GM21528 (cell line): Measurements from ENCODE around the gene ABCA13.
"Not testable (repeated sequence)": the region's sequence is repeated elsewhere in the genome, so short reads cannot be mapped to it uniquely, and the experiment has no call there.

Experiments
- ATAC-seq: cut with Tn5 transposase; IDR thresholded peaks from one replicate; pipeline ENCODE4 v1.9.1; 2021; ENCODE audit warnings: mild to moderate bottlenecking, moderate library complexity; ENCODE audit not compliant: unreplicated experiment, low FRiP score

The ABCA13 gene

GRCh38 chr7:48171202-48171601 is at the start of gene ABCA13:
Gene ABCA13 (plus strand): TSS chr7:48171458. CDS start chr7:48171484, 26 bp downstream.
- no peak for ATAC-seq

DNA sequence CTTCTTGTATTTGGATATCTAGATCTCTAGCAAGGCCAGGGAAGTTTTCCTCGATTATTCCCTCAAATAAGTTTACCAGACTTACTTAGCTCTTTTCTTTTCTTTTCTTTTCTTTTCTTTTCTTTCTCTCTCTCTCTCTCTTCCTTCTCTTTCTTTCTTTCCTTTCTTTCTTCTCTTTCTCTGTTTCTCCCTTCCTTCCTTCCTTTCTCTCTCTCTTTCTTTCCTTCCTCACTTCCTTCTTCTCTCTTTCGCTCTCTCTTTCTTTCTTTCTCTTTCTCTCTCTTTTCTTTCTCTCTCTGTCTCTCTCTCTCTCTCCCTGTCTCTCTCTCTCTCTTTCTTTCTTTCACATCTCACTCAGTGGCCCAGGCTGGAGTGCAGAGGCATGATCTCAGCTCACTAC is 45.2 kb upstream of the ABCA13 start:
- no peak for ATAC-seq

DNA sequence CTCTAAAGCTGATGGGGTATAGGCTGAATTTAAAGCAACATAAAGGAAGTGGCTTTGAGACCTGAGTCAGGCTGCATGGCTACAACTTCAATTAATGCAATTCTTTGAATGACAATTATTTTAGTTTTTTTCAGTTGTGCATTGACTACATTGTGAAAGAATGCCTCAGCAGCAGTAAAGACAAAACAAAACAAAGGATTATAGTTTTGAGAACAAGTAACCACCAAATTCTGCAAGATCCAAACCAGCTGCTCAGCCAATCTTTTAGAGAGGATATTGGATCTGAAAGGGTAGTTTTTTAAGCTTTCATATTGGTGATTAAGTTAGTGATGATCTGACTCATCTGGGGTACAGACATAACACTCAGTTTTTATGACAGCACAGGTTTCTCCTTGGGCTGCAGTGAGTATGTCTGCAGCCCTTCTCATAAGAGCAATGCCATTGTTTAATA is 40.6 kb upstream of the ABCA13 start:
- ATAC-seq: no peak

- no peak for ATAC-seq
Measured at GRCh38 chr7:48132792-48133191, 38.5 kb upstream of the ABCA13 start.

- no peak for ATAC-seq
Measured at GRCh38 chr7:48139459-48139858, 31.8 kb upstream of the ABCA13 start.

GRCh38 chr7:48140001-48140681 is 31.1 kb upstream of the ABCA13 start:
- no peak for ATAC-seq

GRCh38 chr7:48141521-48141920 is 29.7 kb upstream of the ABCA13 start:
- ATAC-seq: no peak

- no peak for ATAC-seq
Measured at GRCh38 chr7:48144291-48144768, 26.9 kb upstream of the ABCA13 start.

GRCh38 chr7:48147078-48147591 is 24.1 kb upstream of the ABCA13 start:
- no peak for ATAC-seq

DNA sequence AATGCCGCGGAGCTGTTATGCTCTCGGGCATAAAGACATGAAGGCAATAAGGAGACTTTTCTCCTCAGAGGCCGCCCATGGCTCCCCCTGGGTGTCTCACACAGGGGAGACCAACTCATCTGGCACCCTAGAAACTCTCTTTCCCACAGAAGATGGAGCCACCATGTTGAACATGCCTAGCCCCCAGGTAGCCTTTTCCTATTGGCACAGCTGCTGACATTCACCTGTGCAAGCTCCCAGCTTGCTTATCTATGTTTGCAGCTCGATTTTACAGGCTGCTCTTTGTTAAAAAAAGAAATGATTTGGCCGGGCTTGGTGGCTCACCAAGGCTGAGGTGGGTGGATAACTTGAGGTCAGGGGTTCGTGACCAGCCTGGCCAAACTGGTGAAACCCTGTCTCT is 23.6 kb upstream of the ABCA13 start:
- ATAC-seq: not testable (repeated sequence)

DNA sequence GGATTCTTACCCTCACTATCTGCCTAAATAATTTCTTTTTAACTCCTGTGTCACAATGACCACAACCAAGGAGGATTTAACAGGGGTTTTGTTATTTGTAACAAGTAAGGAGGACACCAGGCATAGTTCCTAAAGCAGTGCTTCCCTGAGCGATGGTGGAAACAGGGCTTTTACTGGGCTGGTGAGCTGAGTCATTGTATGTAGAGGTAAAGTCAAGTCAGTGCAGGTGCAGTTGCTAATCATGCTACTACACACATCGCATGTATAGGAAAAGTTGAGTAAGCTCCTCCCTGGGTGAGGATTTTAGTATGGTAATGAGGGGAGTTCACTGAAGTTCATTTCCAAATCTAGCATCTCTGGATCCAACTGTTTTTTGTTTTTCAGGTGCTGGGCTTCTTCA is 22.9 kb upstream of the ABCA13 start:
- no peak for ATAC-seq

- ATAC-seq: no peak
Measured at GRCh38 chr7:48149058-48149457, 22.2 kb upstream of the ABCA13 start.

GRCh38 chr7:48150086-48150485 is 21.2 kb upstream of the ABCA13 start:
- ATAC-seq: no peak

DNA sequence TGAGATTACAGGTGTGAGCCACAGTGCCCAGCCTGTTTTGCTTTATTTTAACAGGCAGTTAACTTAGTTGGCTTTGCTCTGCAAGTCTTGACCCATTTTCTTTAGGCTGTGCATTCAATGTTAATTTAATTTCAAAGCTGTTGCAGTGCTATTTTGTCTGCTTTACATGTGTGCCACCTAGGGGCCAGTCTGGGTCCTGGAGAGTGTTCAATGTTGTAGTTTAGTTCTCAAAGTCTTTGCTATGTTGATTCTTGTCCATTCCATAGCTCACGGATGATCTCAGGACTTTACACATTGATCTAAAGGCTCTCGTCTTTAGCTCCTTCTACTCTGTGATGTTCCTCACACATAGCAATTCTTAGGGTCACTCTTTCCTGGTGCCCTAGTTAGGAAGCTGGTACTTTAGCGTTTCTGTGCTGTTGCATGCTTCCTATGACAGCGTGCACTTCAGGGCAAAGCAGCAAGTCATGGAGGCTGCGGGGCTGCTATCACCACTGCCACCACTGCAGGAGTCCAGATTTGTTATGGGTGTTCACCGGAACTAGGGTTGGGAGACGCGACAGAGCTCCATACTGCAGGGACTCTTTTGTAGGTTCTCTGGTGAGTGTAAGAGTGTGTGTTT is 16.4 kb upstream of the ABCA13 start:
- no peak for ATAC-seq

DNA sequence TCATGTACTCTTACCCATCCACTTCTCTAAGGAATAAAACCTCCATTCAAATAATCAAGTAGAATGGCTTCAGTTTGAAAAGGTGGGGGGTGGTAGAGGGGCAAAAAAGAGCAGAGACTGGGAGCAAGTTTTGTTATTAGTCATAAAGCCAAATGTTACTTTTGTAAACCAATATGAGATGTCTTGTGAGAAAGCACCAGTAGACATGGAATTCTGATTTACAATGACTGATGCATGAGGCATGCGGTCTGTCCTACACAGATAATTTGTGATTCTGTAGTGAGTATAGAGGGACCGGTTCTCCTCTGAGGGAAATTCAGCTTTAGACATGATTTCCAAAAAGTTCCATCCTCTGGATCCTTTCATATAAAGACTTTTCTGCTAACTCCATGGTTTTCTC is 12.9 kb upstream of the ABCA13 start:
- no peak for ATAC-seq

DNA sequence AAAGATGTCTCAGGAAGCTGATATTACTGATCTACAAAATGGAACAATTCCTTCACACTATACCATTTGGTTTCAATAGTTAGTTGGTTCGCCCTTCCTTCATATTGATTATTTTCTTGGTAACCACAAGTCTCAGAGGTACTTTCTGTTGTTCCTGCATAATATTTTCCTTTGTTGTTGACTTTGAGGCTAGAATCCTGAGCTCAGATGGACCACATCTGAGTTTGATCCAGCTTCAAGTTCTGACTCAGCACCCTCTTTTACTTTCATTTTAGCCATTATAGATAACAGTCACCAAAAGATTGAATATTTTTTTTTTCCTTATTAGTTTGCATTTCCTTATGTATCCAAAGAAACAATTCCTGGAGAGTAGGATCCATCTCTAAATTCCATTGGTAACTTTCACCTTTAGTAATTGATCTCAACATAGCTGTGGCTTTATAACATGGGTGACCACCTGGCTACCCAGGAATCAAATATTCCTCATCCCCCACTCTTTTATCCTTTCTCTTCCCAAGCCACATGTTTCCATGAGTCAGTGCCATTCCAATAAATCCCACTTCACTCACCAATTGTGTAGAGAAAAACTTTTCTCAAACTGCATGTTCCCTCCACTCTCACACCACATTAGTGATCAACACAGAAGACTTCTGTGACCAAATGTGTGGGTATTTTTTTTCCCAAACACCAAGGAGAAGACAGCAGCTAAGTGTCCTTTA is 9.7 kb upstream of the ABCA13 start:
- ATAC-seq: no peak

DNA sequence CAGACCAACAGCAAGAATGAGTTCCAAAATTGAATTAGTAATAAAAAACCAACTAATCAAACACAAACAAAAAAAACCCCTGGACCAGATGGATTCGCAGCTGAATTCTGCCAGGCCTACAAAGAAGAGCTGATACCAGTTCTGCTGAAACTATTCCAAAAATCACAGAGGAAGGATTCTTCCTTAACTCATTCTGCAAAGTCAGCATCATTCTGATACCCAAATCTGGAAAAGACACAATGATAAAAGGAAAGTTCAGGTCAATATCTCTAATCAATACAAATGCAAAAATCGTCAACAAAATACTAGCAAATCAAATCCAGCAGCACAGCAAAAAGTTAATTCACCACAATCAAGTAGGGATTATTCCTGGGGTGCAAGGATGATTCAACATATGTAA is 6.1 kb upstream of the ABCA13 start:
- no peak for ATAC-seq

DNA sequence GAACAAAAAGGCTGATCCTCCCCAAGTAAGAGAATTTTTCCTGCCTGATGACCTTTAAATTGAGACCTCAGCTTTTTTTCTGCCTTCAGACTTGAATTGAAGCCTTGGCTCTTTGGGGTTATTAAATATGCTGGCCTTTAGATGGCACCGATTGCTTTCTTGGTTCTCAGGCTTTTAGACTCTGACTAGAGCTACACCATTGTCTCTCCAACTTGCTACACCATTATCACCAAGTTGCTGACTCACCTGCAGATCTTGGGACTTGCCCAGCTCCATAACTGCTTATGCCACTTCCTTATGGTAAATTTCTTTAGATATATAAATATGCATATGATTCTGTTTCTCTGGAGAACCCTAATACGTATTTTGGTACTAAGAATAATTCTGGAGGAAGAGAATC is 3.1 kb upstream of the ABCA13 start:
- ATAC-seq: no peak

- ATAC-seq: no peak
Measured at GRCh38 chr7:48170506-48170905, 752 bp upstream of the ABCA13 start.

DNA sequence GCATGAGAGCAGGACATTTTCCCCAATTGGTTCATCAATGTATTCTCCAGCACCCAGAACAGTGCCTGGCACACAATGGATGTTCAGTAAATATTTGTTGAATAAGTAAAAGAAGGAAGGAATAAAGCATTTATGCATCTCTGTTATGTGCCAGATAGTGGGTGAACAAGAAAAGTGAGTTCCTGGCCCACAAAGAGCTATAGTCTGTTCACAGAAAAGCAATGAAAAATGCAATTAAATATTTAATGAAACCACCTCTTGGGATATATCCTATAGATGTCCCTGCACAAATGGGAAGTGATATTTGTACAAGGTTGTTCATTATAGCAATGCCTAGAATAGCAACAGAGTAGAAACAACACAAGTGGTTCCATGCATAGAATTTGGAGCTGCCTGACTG is 2.1 kb downstream of the ABCA13 start:
- no peak for ATAC-seq

DNA sequence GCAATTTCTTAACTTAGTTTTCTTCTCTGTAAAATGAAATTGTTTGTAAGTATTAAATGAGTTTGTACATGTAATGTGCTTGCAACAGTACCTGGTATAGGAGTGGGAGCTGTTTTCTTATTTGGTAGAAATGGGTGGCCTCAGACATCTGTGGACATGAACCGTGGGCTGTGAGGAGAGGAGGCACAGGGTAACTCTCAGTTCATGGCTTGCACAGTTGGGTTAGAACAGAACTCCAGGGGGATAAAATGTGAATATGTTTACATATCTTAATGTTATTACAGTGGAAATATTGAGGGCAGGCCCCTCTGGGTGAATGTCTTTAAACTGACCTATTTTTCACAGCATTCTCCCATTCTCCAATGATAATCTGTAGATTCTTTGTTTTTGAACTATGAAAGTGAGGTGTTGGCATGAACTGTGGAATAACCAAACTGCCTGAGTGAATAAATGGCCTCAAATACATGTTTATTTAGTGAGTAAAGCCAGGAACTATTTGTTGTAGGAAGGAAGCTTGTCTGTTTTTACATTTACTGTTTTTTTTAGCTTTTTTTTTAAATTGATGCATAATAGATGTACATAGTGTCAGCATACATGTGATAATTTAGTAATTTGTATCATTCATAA is 2.6 kb downstream of the ABCA13 start:
- ATAC-seq: no peak
